Body of pancreas (tissue), 4 donors: Measurements from ENCODE around the gene KIF16B.

Source experiments
- CTCF ChIP-seq, 7 experiments: fragments of 450-650 bp in 4 of 7; fragments of 200-600 bp in 3 of 7; sonication (generic) in 3 of 7; IDR thresholded peaks; one replicate each; pipeline ENCODE4 v1.5.1; 2016 to 2019; ENCODE audit warnings: antibody characterized with exemption in 7 of 7
- POLR2A ChIP-seq, 3 donors: fragments of 450-650 bp; IDR thresholded peaks; one replicate each; pipeline ENCODE4 v1.6.1; 2016; ENCODE audit warnings: antibody characterized with exemption in 3 of 3, mild to moderate bottlenecking in 2 of 3

GRCh38 chr20:16488616-16489015 is 84.6 kb downstream of the KIF16B start:
- TF ChIP-seq POLR2A (IDR thresholded peaks at IDR 0.05) (no peak), CTCF (IDR thresholded peaks at IDR 0.05) (no peak)
